Skeletal muscle satellite cell (primary cell): Measurements from ENCODE around the gene SERPINB12.

Source experiments
- H3K27me3 ChIP-seq: 2 replicates; pipeline ENCODE4 v1.7.0; 2013; ENCODE audit warnings: low read length; ENCODE audit not compliant: control insufficient read depth, insufficient read depth
- H3K36me3 ChIP-seq: 2 replicates; pipeline ENCODE4 v1.7.0; 2013; ENCODE audit warnings: mild to moderate bottlenecking, control low read depth, low read length; ENCODE audit not compliant: insufficient read depth
- H3K4me1 ChIP-seq: 2 replicates; pipeline ENCODE4 v1.7.0; 2013; ENCODE audit warnings: low read length; ENCODE audit not compliant: control insufficient read depth, insufficient read depth
- H3K4me2 ChIP-seq: 2 replicates; pipeline ENCODE4 v1.7.0; 2013; ENCODE audit warnings: mild to moderate bottlenecking, low read length
- H3K4me3 ChIP-seq: 2 replicates; pipeline ENCODE4 v1.7.0; 2013; ENCODE audit warnings: low read length
- H3K9ac ChIP-seq: 2 replicates; pipeline ENCODE4 v1.7.0; 2013; ENCODE audit warnings: mild to moderate bottlenecking, low read depth, low read length, moderate library complexity
- H3K9me3 ChIP-seq: replicated peaks from 2 replicates; pipeline ENCODE4 v1.7.0; 2013; ENCODE audit warnings: mild to moderate bottlenecking, control low read depth, low read length

The SERPINB12 gene

DNA sequence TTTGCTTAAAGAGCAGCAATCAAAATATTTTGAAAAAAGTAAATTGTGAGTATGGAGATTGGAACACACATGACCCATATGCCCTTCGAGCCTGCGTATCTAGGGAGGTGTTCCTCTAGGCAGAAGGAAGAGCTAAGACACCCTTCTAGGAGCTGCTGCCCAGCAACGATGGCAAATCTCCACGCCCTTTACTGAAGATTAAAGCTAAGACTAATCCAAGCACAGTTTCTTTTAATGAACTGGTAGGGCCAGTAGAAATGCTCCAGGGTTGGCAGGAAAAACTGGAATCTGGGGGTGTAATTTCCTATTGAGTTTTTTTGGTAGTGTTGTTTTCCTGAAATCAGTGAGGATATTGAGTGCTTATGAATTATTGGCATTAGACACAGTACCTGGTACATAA lies 44.3 kb downstream of the SERPINB12 start:
- Histone ChIP-seq H3K9ac (no peak overlapping the region), H3K4me3 (no peak overlapping the region), H3K27me3 (peaks cover 5% of the 10 kb centered on the region), H3K4me1 (no peaks in the 10 kb centered on the region), H3K4me2 (no peak overlapping the region), H3K9me3 (no peaks in the 10 kb centered on the region), H3K36me3 (no peaks in the 10 kb centered on the region)

DNA sequence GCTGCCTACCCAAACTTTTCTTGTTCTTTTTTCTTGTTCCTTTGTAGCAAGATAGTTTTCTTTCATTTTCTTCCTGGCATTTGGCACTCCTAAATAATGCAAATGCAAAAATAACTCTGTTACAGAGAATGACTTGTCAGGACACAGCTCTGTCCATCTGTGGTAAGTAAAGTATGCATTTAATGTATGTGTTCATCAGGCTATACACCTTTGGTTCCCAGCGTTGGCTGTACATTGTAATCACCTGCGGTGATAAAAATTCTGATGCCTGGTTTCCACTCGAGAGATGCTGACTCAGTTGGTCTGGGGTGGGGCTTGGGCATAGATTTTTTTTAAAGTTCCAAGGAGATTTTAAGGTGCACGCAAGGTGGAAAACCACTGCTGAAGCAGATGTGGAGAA lies 44.8 kb downstream of the SERPINB12 start, which contains the start of gene SERPINB13:
TSS of gene SERPINB13 (plus strand) at position 378 of the 400 bp plus-strand sequence. CDS start 1,325 bp downstream, outside the sequence.
- Histone ChIP-seq H3K9ac (no peak within 1 kb of the TSS), H3K4me2 (no peak within 1 kb of the TSS), H3K27me3 (peaks cover 5% of the 10 kb centered on the region), H3K4me1 (no peaks in the 10 kb centered on the region), H3K4me3 (no peak within 1 kb of the TSS), H3K36me3 (no peaks in the 10 kb centered on the region), H3K9me3 (no peaks in the 10 kb centered on the region)

DNA sequence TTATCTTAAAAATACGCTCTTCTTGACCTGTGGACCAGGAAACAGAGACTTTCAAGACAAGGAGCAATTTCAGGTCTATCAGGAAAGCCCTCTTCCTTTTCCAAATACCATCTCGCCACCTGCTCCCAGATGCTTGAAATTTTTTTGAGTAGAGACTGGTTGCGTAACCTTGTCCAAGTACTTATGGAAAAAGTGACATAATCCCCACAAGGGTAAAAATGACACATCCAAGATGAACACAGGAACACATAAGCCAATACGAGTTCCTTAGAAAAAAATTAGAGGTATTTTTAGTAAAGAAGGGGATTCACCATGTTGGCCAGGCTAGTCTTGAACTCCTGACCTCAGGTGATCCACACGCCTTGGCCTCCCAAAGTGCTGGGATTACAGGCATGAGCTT lies 46.7 kb downstream of the SERPINB12 start:
- Histone ChIP-seq H3K9me3 (no peaks in the 10 kb centered on the region), H3K36me3 (no peaks in the 10 kb centered on the region), H3K4me1 (no peaks in the 10 kb centered on the region), H3K27me3 (peaks cover 18% of the 10 kb centered on the region), H3K9ac (no peak overlapping the region), H3K4me3 (no peak overlapping the region), H3K4me2 (no peak overlapping the region)

GRCh38 chr18:63590373-63590772 lies 48.2 kb downstream of the SERPINB12 start:
- Histone ChIP-seq H3K4me3 (no peak overlapping the region), H3K27me3 (peaks cover 18% of the 10 kb centered on the region), H3K36me3 (no peaks in the 10 kb centered on the region), H3K4me2 (no peak overlapping the region), H3K4me1 (no peaks in the 10 kb centered on the region), H3K9ac (no peak overlapping the region), H3K9me3 (no peaks in the 10 kb centered on the region)

DNA sequence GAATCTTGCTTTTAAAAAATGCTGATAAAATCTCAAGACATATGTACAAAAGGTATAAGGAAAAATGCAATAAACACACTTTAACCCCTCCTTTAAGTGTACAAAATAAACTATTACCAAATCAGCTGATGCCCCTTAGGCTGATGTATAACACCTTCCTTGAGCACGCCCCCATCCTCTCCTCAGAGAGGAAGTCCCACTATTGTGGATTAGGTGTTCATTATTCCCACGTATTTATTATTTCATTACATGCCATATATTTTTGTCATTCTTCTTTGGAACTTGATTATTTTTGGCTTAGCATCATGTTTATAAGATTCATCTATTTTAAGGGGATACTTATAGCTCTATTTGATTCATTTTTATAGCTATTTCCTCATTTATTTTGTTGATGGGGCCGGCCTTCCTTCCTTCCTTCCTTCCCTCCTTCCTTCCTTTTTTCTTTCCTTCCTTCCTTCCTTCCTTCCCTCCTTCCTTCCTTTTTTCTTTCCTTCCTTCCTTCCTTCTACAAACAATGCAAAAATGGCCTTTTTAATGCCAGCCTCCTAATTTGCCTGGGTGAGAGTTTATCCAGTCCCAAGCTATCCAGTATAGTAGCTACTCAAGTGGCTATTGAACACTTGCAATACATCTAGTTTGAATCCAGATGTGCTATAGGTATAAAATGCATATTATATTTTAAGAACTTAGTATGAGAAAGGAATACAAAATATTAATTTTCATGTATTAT lies 49.0 kb downstream of the SERPINB12 start:
- no peak overlapping the region for H3K9ac ChIP-seq
- H3K4me2 ChIP-seq = no peak overlapping the region
- peaks cover 13% of the 10 kb centered on the region for H3K27me3 ChIP-seq
- H3K4me1 ChIP-seq = no peaks in the 10 kb centered on the region
- no peak overlapping the region for H3K4me3 ChIP-seq
- no peaks in the 10 kb centered on the region for H3K9me3 ChIP-seq
- H3K36me3 ChIP-seq = no peaks in the 10 kb centered on the region

- no peaks in the 10 kb centered on the region for H3K4me1 ChIP-seq
- no peak overlapping the region for H3K4me2 ChIP-seq
- H3K9ac ChIP-seq = no peak overlapping the region
- no peaks in the 10 kb centered on the region for H3K9me3 ChIP-seq
- peaks cover 13% of the 10 kb centered on the region for H3K27me3 ChIP-seq
- no peak overlapping the region for H3K4me3 ChIP-seq
- no peaks in the 10 kb centered on the region for H3K36me3 ChIP-seq
Measured at GRCh38 chr18:63591725-63592124, 49.6 kb downstream of the SERPINB12 start.

DNA sequence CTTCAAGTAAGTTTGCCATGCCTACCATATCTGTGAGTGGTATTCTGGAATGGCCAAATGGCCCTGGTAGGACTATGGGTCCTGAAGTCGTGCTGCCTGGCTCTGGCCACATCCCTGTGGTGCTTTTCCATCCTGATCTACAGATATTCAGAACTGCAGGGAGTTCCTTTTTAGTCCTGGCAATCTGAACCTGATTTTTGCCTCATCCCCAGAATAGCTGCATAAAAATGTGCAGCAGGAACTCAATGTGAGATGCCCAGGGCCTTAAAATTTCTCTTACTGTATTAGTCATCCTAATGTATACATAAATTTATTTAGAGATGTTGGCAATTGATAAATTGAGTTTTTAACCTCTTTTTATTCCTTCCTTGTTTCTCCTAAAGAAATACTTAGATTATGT lies 50.3 kb downstream of the SERPINB12 start:
- Histone ChIP-seq H3K4me3 (no peak overlapping the region), H3K4me1 (no peaks in the 10 kb centered on the region), H3K9me3 (no peaks in the 10 kb centered on the region), H3K36me3 (no peaks in the 10 kb centered on the region), H3K4me2 (no peak overlapping the region), H3K27me3 (peaks cover 13% of the 10 kb centered on the region), H3K9ac (no peak overlapping the region)

- H3K9ac ChIP-seq = no peak overlapping the region
- no peak overlapping the region for H3K4me2 ChIP-seq
- no peaks in the 10 kb centered on the region for H3K36me3 ChIP-seq
- H3K27me3 ChIP-seq = peaks cover 13% of the 10 kb centered on the region
- H3K4me3 ChIP-seq = no peak overlapping the region
- H3K9me3 ChIP-seq = no peaks in the 10 kb centered on the region
- no peaks in the 10 kb centered on the region for H3K4me1 ChIP-seq
Measured at GRCh38 chr18:63596964-63597363, 54.8 kb downstream of the SERPINB12 start.

DNA sequence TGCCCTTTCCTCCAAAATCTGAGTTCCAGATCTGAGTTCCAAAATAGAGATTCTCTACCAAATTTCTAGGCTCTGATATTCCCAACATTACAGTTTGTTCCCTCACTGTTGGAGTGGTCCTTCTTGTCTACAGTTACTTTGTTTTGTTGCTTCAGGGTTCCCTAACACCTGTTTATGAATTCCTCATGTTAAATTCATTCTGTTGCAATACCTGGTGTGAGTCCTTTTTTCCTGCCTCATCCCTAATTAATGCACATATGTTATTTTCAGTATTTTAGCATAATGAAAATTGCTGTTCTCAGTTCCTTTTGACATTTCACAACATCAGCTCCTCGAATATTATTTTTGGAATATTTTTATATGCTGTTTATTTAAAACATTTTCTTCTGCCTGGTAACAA lies 61.2 kb downstream of the SERPINB12 start:
- no peaks in the 10 kb centered on the region for H3K36me3 ChIP-seq
- H3K4me3 ChIP-seq = no peak overlapping the region
- no peak overlapping the region for H3K9ac ChIP-seq
- no peaks in the 10 kb centered on the region for H3K4me1 ChIP-seq
- no peak overlapping the region for H3K4me2 ChIP-seq
- H3K27me3 ChIP-seq = no peaks in the 10 kb centered on the region
- H3K9me3 ChIP-seq = no peaks in the 10 kb centered on the region

DNA sequence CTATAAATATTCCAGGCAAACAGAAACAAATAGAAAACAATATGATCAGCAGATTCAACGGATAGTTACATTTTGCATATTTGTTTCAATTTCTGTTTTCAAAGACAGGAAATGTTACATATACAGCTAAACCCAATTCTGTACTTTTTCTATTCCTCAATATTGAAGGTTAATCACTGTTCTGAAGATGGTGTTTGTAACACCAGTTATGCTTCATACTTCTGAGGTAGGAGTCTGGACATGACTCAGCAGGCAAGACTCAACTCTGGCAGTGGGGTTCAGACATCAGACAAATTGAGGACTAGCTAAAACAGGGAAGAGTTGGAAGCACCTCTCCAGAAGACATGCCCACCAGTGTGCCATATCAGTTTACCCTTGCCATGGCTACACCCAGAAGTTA lies 61.6 kb downstream of the SERPINB12 start:
- H3K9me3 ChIP-seq = no peaks in the 10 kb centered on the region
- no peak overlapping the region for H3K4me2 ChIP-seq
- no peaks in the 10 kb centered on the region for H3K27me3 ChIP-seq
- H3K4me3 ChIP-seq = no peak overlapping the region
- no peaks in the 10 kb centered on the region for H3K36me3 ChIP-seq
- no peaks in the 10 kb centered on the region for H3K4me1 ChIP-seq
- H3K9ac ChIP-seq = no peak overlapping the region

DNA sequence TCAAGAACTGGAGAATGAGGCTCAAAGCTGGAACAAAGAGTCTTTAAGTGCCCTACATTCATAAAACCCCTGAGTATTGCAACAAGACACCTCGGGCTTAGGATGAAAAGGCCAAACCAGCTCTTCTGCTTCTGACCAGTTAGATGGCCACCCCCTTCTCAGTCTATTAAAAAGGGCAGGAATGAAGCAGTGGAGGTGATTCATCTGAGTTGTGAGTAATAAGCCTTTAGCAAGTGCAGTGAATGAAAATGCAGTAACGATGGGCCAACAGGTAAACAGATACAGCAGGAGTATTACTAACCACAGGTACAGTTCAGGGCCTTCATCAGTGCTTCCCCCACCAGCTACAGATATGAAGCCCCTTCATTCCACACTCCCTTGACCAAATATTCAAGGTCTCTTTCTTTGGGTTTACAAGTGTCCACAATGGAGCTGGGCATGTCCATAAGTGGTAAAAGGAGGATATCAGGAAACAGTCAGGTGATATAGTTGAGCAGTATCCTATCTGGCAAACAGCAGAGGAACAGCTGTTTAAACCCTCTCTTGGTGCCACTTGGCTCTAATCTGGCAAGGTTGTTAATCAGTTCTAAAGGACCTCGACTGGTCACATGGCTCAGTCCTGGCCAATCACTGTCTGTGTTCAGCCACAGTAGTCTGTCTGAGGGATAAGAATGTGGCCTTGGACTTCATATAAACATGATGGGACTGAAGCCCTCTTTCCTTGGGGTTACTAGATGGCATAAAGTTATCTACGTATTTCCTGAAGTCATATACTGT lies 62.8 kb downstream of the SERPINB12 start:
- no peak overlapping the region for H3K4me3 ChIP-seq
- no peak overlapping the region for H3K4me2 ChIP-seq
- no peaks in the 10 kb centered on the region for H3K27me3 ChIP-seq
- H3K9ac ChIP-seq = no peak overlapping the region
- no peaks in the 10 kb centered on the region for H3K4me1 ChIP-seq
- no peaks in the 10 kb centered on the region for H3K36me3 ChIP-seq
- H3K9me3 ChIP-seq = no peaks in the 10 kb centered on the region

DNA sequence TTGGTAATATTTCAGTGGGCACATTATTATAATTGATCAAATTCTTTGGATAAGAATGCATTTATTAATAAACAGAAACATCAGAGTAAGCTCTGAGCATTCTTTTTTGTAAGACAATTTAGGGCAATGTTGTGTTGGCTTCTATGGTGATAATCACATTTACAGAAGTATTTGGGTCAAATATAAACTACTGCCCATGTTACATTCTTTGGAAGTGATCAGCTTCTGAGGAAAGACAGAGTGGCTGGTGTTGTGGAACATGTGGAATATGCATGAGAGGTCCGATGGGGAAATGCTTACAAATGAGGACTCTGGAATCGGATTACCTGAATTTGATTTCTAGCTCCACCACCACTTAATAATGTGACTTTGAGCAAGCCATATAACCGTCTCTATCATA lies 64.4 kb downstream of the SERPINB12 start:
- no peaks in the 10 kb centered on the region for H3K9me3 ChIP-seq

More for the DNA sequence above, 64.4 kb downstream of the SERPINB12 start:
- H3K9ac ChIP-seq = no peak overlapping the region
- no peak overlapping the region for H3K4me2 ChIP-seq
- H3K4me1 ChIP-seq = no peaks in the 10 kb centered on the region
- H3K36me3 ChIP-seq = no peaks in the 10 kb centered on the region
- H3K27me3 ChIP-seq = no peaks in the 10 kb centered on the region
- H3K4me3 ChIP-seq = no peak overlapping the region
